GM12875 (cell line): ENCODE measurements around the gene ZNF699.
A peak's percentile ranks its signal among the peaks of the same experiment; 100 is the strongest.
"Not testable (repeated sequence)": the region's sequence is repeated elsewhere in the genome, so short reads cannot be mapped to it uniquely, and the experiment has no call there.

Source experiments
- H3K4me3 ChIP-seq: one replicate; pipeline ENCODE4 v1.5.1; 2011; ENCODE audit warnings: low read depth, low read length, control low read depth
- CTCF ChIP-seq: IDR thresholded peaks from 2 replicates; pipeline ENCODE4 v1.5.1; 2011; ENCODE audit warnings: low read depth, mild to moderate bottlenecking, control low read depth, inconsistent platforms, low read length, moderate library complexity, borderline replicate concordance; ENCODE audit not compliant: insufficient read depth

The ZNF699 gene

GRCh38 chr19:9313756-9314155 is 4.1 kb upstream of the ZNF699 start:
- no peak for TF ChIP-seq CTCF
- no peak overlapping the region for H3K4me3 ChIP-seq

- H3K4me3 ChIP-seq: peak overlapping the region; percentile 87
- no peak for TF ChIP-seq CTCF
Measured at GRCh38 chr19:9309974-9310446, 372 bp upstream of the ZNF699 start.

GRCh38 chr19:9308091-9308770 is 1.4 kb downstream of the ZNF699 start:
- no peak for TF ChIP-seq CTCF
- no peak overlapping the region for H3K4me3 ChIP-seq

- TF ChIP-seq CTCF: no peak
- no peak overlapping the region for H3K4me3 ChIP-seq
Measured at GRCh38 chr19:9306443-9306842, 3.2 kb downstream of the ZNF699 start.

GRCh38 chr19:9296336-9296735 is 13.3 kb downstream of the ZNF699 start:
- H3K4me3 ChIP-seq: no peak overlapping the region
- no peak for TF ChIP-seq CTCF

- no peak overlapping the region for H3K4me3 ChIP-seq
- TF ChIP-seq CTCF: no peak
Measured at GRCh38 chr19:9295411-9295849, 14.2 kb downstream of the ZNF699 start.

- TF ChIP-seq CTCF: no peak
- H3K4me3 ChIP-seq: no peak overlapping the region
Measured at GRCh38 chr19:9289231-9289884, 20.3 kb downstream of the ZNF699 start.

GRCh38 chr19:9283485-9283884 is 26.2 kb downstream of the ZNF699 start:
- not testable (repeated sequence) for H3K4me3 ChIP-seq
